Measurements from ENCODE around the gene ARHGAP1.
"Not testable (repeated sequence)": the region's sequence is repeated elsewhere in the genome, so short reads cannot be mapped to it uniquely, and the experiment has no call there.

The ARHGAP1 gene

GRCh38 chr11:46728659-46729040 is 28.2 kb upstream of the ARHGAP1 start:
- DNase-seq (ENCODE audit: low spot score in 2 of 2): no peak
- Mint-ChIP-seq H3K9me3 (no peaks in the 10 kb centered on the region), H3K4me1 (no peaks in the 10 kb centered on the region), H3K4me3 (no peak overlapping the region), H3K36me3 (no peaks in the 10 kb centered on the region), H3K27ac (no peak overlapping the region)
- no peak for ATAC-seq

GRCh38 chr11:46727952-46728658 is 27.7 kb upstream of the ARHGAP1 start:
- H3K4me3 Mint-ChIP-seq: no peak overlapping the region
- DNase-seq (ENCODE audit: low spot score in 2 of 2) (no peak), ATAC-seq (no peak)
- no peak overlapping the region for H3K27ac Mint-ChIP-seq
- H3K36me3 Mint-ChIP-seq: no peaks in the 10 kb centered on the region
- no peaks in the 10 kb centered on the region for H3K9me3 Mint-ChIP-seq
- H3K4me1 Mint-ChIP-seq: no peaks in the 10 kb centered on the region

DNA sequence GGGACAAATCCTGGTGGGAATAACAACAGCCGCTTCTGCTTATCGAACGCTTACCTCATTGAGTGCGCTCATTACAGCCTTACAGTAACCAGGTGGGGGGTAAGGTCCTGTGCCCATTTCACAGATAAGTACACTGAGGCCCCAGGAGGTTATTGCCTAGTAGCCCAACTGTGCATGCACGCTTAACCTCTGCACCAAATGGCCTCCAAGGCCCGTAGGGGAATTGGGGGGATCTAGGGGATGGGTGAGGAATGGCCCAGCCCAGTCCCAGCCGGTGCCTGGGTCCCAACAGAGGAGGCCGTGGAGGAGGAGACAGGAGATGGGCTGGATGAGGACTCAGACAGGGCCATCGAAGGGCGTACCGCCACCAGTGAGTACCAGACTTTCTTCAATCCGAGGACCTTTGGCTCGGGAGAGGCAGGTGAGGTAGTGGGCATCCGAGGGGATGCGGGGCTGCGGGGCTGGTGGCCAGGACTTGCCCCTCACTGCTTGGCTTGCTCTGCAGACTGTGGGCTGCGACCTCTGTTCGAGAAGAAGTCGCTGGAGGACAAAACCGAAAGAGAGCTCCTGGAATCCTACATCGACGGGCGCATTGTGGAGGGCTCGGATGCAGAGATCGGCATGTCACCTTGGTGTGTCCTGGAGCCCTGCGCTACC is 25.9 kb upstream of the ARHGAP1 start:
- Mint-ChIP-seq H3K36me3 (no peaks in the 10 kb centered on the region), H3K4me1 (no peaks in the 10 kb centered on the region), H3K4me3 (no peak overlapping the region), H3K9me3 (no peaks in the 10 kb centered on the region), H3K27ac (no peak overlapping the region)
- DNase-seq (ENCODE audit: low spot score in 2 of 2) (no peak), ATAC-seq (no peak)

- no peaks in the 10 kb centered on the region for H3K4me1 Mint-ChIP-seq
- ATAC-seq: peak; percentile 27
- H3K9me3 Mint-ChIP-seq: no peaks in the 10 kb centered on the region
- no peaks in the 10 kb centered on the region for H3K36me3 Mint-ChIP-seq
- no peak overlapping the region for H3K4me3 Mint-ChIP-seq
- H3K27ac Mint-ChIP-seq: no peak overlapping the region
- DNase-seq (ENCODE audit: low spot score in 2 of 2): no peak
Measured at GRCh38 chr11:46725338-46726205, 25.2 kb upstream of the ARHGAP1 start.

- no peaks in the 10 kb centered on the region for H3K36me3 Mint-ChIP-seq
- no peak overlapping the region for H3K4me3 Mint-ChIP-seq
- no peak overlapping the region for H3K27ac Mint-ChIP-seq
- no peaks in the 10 kb centered on the region for H3K4me1 Mint-ChIP-seq
- ATAC-seq (no peak), DNase-seq (ENCODE audit: low spot score in 2 of 2) (no peak)
- H3K9me3 Mint-ChIP-seq: no peaks in the 10 kb centered on the region
Measured at GRCh38 chr11:46724088-46724487, 23.7 kb upstream of the ARHGAP1 start.

DNA sequence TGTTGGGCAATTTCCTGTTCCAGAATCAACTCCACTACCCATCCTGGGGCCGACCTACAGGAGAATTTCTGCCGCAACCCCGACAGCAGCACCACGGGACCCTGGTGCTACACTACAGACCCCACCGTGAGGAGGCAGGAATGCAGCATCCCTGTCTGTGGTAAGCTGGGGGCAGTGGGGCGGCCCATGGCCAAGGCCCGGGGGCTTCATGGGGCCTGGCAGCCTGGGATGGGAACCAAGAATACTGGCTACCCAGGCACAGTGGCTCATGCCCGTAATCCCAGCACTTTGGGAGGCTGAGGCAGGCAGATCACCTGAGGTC is 22.9 kb upstream of the ARHGAP1 start:
- DNase-seq (ENCODE audit: low spot score in 2 of 2) (no peak), ATAC-seq (no peak)
- H3K9me3 Mint-ChIP-seq: no peaks in the 10 kb centered on the region
- no peak overlapping the region for H3K27ac Mint-ChIP-seq
- no peak overlapping the region for H3K4me3 Mint-ChIP-seq
- H3K36me3 Mint-ChIP-seq: no peaks in the 10 kb centered on the region
- H3K4me1 Mint-ChIP-seq: no peaks in the 10 kb centered on the region

DNA sequence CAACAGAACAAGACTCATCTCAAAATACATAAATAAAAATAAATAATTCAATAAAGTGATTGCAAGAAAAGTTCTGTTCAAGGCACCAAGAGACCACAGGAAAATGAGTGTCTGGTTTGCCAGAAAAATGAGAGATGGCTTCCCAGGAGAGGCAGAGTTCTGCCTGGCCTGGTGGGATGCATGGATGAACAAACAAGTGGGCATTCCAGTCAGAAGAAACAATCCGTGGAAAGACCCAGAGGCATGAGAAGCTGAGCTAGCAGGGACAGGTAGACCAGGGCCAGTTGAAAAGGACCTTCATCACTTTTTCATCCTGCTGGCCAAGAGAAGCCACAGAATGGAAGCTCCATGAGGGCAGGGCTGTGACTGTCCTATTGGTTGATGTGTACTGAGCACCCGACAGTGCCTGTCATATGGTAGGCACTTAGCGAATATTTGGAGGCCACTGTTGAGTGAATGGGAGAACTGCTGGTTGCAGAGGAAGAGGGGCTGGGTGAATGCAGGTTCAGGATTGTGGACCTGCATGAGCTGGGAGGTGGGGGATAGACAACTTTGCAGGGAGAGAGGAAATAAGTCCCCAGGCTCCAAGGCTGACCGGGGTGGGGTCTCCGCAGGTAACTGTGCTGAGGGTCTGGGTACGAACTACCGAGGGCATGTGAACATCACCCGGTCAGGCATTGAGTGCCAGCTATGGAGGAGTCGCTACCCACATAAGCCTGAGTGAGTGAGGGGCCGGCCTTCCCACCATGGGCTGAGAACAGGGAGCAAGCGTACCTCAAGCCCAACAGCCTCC is 22.3 kb upstream of the ARHGAP1 start:
- H3K9me3 Mint-ChIP-seq: no peaks in the 10 kb centered on the region
- no peaks in the 10 kb centered on the region for H3K4me1 Mint-ChIP-seq

DNA sequence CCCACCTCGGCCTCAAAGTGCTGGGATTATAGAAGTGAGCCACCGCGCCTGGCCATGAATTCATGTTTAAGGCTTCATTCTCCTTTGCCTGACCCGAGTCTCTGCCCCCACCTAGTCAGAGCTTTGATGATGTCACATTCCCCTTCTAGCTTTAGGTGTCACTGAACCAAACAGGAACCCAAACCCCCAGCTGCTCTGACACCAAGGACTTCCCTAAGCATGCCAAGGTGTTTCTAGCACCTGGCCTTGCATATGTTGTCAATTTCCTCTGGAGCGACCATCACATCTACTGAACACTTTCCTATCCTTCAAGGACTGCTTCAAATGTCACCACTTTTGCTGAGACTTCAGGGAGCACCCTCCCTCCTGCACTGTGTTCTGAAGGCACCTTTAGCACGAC is 20.9 kb upstream of the ARHGAP1 start:
- Mint-ChIP-seq H3K27ac (no peak overlapping the region), H3K4me1 (no peaks in the 10 kb centered on the region), H3K36me3 (no peaks in the 10 kb centered on the region), H3K4me3 (no peak overlapping the region), H3K9me3 (no peaks in the 10 kb centered on the region)
- no peak for ATAC-seq
- DNase-seq (ENCODE audit: low spot score in 2 of 2): no peak

More for the DNA sequence above, 22.3 kb upstream of the ARHGAP1 start:
- DNase-seq (ENCODE audit: low spot score in 2 of 2): no peak
- no peak for ATAC-seq
- Mint-ChIP-seq H3K27ac (no peak overlapping the region), H3K36me3 (no peaks in the 10 kb centered on the region), H3K4me3 (no peak overlapping the region)

- DNase-seq (ENCODE audit: low spot score in 2 of 2) (no peak), ATAC-seq (peak; percentile 11)
- Mint-ChIP-seq H3K4me1 (no peaks in the 10 kb centered on the region), H3K36me3 (no peaks in the 10 kb centered on the region), H3K27ac (no peak overlapping the region), H3K9me3 (no peaks in the 10 kb centered on the region), H3K4me3 (no peak overlapping the region)
Measured at GRCh38 chr11:46719543-46720218, 19.3 kb upstream of the ARHGAP1 start.

DNA sequence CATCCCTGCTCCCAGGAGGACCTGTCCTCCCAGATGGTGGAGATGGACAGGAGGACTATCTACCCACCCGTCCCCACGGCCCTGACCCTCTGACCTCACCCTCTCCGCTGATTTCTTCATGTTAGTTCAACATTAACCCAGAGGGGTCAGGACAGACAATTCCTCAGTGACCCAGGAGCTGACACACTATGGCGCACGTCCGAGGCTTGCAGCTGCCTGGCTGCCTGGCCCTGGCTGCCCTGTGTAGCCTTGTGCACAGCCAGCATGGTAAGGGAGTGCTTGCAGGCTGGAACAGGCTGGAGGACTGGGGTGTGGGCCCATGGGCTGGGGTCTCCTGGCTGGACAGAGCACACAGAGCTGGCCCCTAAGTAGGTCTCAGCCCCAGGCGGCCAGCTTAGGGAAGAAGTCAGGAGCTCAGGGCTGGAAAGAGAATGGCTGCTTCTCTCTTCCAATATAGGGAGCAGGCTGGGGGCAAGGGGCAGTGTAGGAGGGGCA is 18.7 kb upstream of the ARHGAP1 start, which contains the start of gene F2:
TSS of gene F2 (plus strand) at position 166 of the 495 bp plus-strand sequence. CDS start at position 189, 23 bp downstream.
- no peak for DNase-seq (ENCODE audit: low spot score in 2 of 2)

DNA sequence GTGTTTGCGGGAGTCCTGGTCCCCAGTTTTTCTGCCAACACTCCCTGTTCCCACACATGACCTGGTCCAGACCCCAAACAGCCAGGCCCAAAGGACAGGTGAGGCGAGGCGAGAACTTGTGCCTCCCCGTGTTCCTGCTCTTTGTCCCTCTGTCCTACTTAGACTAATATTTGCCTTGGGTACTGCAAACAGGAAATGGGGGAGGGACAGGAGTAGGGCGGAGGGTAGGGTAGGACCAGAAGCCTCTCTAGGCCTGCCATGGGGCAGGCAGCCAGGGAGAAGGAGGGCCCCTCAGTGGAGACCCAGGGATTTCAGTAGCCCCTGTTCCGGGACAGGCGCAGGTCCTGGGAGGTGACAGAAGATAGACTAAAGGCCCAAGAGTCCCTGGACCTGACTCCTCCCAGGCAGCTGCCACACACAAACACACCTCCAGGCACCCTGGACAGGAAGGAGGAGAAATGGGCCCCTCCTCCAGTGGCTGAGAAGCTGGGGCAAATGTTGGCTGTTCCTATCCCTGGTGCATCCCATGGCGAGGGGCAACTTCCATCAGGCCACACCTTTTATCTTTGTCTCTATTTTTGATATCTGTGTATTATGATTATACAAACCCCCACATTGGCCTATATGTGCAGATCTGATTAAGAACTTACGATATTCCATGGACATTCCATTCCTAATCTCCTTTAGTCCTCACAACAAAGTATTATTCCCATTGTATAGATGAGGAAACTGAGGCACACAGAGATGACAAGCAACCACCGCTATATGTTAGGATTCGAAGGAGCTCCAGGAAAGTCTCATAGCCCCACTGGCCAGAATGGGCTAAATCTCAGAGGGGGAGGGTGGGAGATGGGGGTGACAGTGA is 18.0 kb upstream of the ARHGAP1 start:
- Mint-ChIP-seq H3K36me3 (no peaks in the 10 kb centered on the region), H3K9me3 (no peaks in the 10 kb centered on the region), H3K4me1 (no peaks in the 10 kb centered on the region), H3K27ac (peak overlapping the region; percentile 48), H3K4me3 (no peak overlapping the region)
- DNase-seq (ENCODE audit: low spot score in 2 of 2): no peak
- ATAC-seq: peak; percentile 19

More for the DNA sequence above, 18.7 kb upstream of the ARHGAP1 start, which contains the start of gene F2:
- Mint-ChIP-seq H3K27ac (peak within 1 kb of the TSS; percentile 48), H3K4me1 (no peaks in the 10 kb centered on the region), H3K36me3 (no peaks in the 10 kb centered on the region), H3K9me3 (no peaks in the 10 kb centered on the region), H3K4me3 (no peak within 1 kb of the TSS)
- ATAC-seq: peak; percentile 37

DNA sequence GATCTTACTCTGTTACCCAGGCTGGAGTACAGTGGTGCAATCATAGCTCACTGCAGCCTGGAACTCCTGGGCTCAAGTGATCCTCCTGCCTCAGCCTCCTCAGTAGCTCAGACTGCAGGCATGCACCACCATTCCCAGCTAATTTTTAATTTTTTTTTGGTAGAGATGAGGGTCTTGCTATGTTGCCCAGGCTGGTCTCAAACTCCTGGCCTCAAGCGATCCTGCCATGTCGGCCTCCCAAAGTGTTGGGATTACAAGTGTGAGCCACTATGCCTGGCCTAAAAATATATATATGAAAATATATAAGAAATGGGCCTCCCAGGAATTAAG is 17.4 kb upstream of the ARHGAP1 start:
- DNase-seq (ENCODE audit: low spot score in 2 of 2); H3K4me1 Mint-ChIP-seq; H3K4me3 Mint-ChIP-seq; ATAC-seq; H3K36me3 Mint-ChIP-seq; H3K9me3 Mint-ChIP-seq: not testable (repeated sequence)
- H3K27ac Mint-ChIP-seq: peak overlapping the region; percentile 48

GRCh38 chr11:46712874-46713576 is 12.6 kb upstream of the ARHGAP1 start:
- no peak overlapping the region for H3K4me3 Mint-ChIP-seq
- no peak overlapping the region for H3K27ac Mint-ChIP-seq
- ATAC-seq: no peak
- H3K36me3 Mint-ChIP-seq: peaks cover 15% of the 10 kb centered on the region
- no peak for DNase-seq (ENCODE audit: low spot score in 2 of 2)
- H3K4me1 Mint-ChIP-seq: no peaks in the 10 kb centered on the region
- no peaks in the 10 kb centered on the region for H3K9me3 Mint-ChIP-seq

Measured in stimulated activated effector memory CD8-positive, alpha-beta T cell treated with anti-CD3 and anti-CD28 coated beads, Interleukin-12 subunit alpha, Interleukin-12 subunit beta, amount 100 ng/mL, for 72 hours (primary cell).